Panc1 (cell line): ENCODE results near the gene ATP6V0A4. TPM values are rescaled to one million over a fixed set of nuclear protein-coding genes. Genes with fewer than 3 reads are reported as not detected.

Experiments
- ATAC-seq: fragments of 200-7000 bp; cut with Tn5 transposase; 2 replicates; pipeline ENCODE4 v1.9.1; 2020; ENCODE audit warnings: mild to moderate bottlenecking, moderate library complexity
- BruUV-seq: library from RNA; stranded (reverse); fragments of 400-500 nt; replicated peaks from 2 replicates; lab custom pipeline; 2021; lab: Mats Ljungman, UMichigan
- CTCF ChIA-PET: fragments of 300-600 bp; sonication (Branson Sonifier 250); formaldehyde crosslinking; loops from one replicate; lab custom pipeline; 2022; ENCODE audit warnings: antibody characterized with exemption; lab: Charles Lee
- POLR2A ChIA-PET: fragments of 300-600 bp; sonication (Branson Sonifier 250); formaldehyde crosslinking; loops from one replicate; lab custom pipeline; 2022; ENCODE audit warnings: antibody characterized with exemption; lab: Charles Lee
- DNase-seq: peaks from one replicate; pipeline ENCODE4 v3.0.0-alpha.2; 2010; ENCODE audit warnings: low read depth, low spot score
- H3K27ac ChIP-seq: 2 replicates; pipeline ENCODE4 v1.5.1; 2011; ENCODE audit warnings: mild to moderate bottlenecking, low read length, inconsistent platforms
- H3K27me3 ChIP-seq: fragments of 200-500 bp; sonication (Bioruptor generic); 2 replicates; pipeline ENCODE4 v1.6.0; 2014; ENCODE audit warnings: low read length, inconsistent platforms; ENCODE audit not compliant: control insufficient read depth, insufficient read depth
- H3K36me3 ChIP-seq: fragments of 200-500 bp; sonication (Bioruptor generic); 2 replicates; pipeline ENCODE4 v1.5.1; 2014; ENCODE audit warnings: inconsistent platforms, mild to moderate bottlenecking, low read length, moderate library complexity; ENCODE audit not compliant: control insufficient read depth, insufficient read depth
- H3K4me1 ChIP-seq: 2 replicates; pipeline ENCODE4 v1.5.1; 2011; ENCODE audit warnings: inconsistent platforms, mild to moderate bottlenecking, low read length, moderate library complexity; ENCODE audit not compliant: control insufficient read depth, insufficient read depth
- H3K4me3 ChIP-seq, 2 experiments: 2 replicates each; pipeline ENCODE4 v1.5.1; 2011 to 2012; ENCODE audit warnings: low read depth in 2 of 2, low read length in 2 of 2, mild to moderate bottlenecking in 2 of 2, inconsistent platforms in 1 of 2, moderate library complexity in 1 of 2
- H3K9me3 ChIP-seq: fragments of 200-500 bp; sonication (Bioruptor generic); 2 replicates; pipeline ENCODE4 v1.5.1; 2014; ENCODE audit warnings: low read depth, mild to moderate bottlenecking, inconsistent platforms, low read length, moderate library complexity; ENCODE audit not compliant: control insufficient read depth, insufficient read depth
- POLR2AphosphoS5 ChIP-seq: IDR thresholded peaks from 2 replicates; pipeline ENCODE4 v1.6.1; 2012; ENCODE audit warnings: mild to moderate bottlenecking, low read depth, low read length, moderate library complexity
- SIN3A ChIP-seq: IDR thresholded peaks from 2 replicates; pipeline ENCODE4 v1.6.1; 2012; ENCODE audit warnings: low read depth, mild to moderate bottlenecking, low read length, moderate library complexity, borderline replicate concordance; ENCODE audit not compliant: insufficient read depth
- TCF7L2 ChIP-seq: IDR thresholded peaks from 2 replicates; pipeline ENCODE4 v1.6.1; 2011; ENCODE audit warnings: mild to moderate bottlenecking, low read depth, low read length, inconsistent platforms
- in situ Hi-C: cut with HindIII; loops from 2 replicates; pipeline ENCODE4 v1.10.0; 2016; ENCODE audit warnings: low sequenced_read_pairs, low pct_unique_long_range_greater_than_20kb
- intact Hi-C: fragments of 100-400 bp; cut with micrococcal nuclease; formaldehyde crosslinking; loops from one replicate; pipeline ENCODE4 v1.10.0; 2022; ENCODE audit not compliant: unreplicated experiment
- total RNA-seq: library from RNA; stranded (reverse); gene quantifications from one replicate; pipeline ENCODE4 v1.2.1, GENCODE V29; 2021; ENCODE audit not compliant: unreplicated experiment
- TF ChIP-seq, protein P1 (sequence below): fragments of 450-650 bp; IDR thresholded peaks from 2 replicates; pipeline ENCODE4 v1.5.1; 2017; ENCODE audit warnings: mild to moderate bottlenecking
- TF ChIP-seq, protein P2 (sequence below), 2 experiments: IDR thresholded peaks; 2 replicates each; pipeline ENCODE4 v1.6.1; 2011 to 2012; ENCODE audit warnings: low read depth in 2 of 2, control low read depth in 1 of 2, low read length in 1 of 2, mild to moderate bottlenecking in 1 of 2, moderate library complexity in 1 of 2; ENCODE audit not compliant: insufficient read depth in 1 of 2

ATP6V0A4 gene
- total RNA-seq, 1 experiment from 2014 or later, result 0.15 TPM

DNA sequence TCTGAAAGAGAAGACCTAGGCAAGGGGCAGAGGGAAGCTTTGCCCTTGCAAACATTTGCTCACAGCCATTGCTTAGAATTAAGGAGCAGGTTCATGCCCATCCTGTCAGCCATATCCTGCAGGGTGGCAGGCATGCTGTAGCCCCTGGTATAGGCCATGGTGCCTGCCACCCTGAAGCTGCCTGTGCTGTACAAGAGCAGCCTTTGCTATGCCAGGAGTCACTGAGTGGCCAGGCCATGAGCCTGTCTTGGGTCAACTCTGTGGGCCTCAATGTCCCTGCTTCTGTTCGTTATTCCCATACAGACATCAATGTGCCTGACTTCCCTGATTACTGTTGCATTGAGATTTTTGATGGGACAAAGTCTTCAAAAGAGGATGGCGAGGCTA lies 96.5 kb downstream of the ATP6V0A4 start:
- H3K9me3 ChIP-seq, result no peaks in the 10 kb centered on the region
- no peaks in the 10 kb centered on the region for H3K36me3 ChIP-seq
- H3K27me3 ChIP-seq, result peaks cover 10% of the 10 kb centered on the region; the same call in 1 of the 2 replicates
- no peak for TF ChIP-seq TCF7L2
- TF ChIP-seq, protein P1, sequence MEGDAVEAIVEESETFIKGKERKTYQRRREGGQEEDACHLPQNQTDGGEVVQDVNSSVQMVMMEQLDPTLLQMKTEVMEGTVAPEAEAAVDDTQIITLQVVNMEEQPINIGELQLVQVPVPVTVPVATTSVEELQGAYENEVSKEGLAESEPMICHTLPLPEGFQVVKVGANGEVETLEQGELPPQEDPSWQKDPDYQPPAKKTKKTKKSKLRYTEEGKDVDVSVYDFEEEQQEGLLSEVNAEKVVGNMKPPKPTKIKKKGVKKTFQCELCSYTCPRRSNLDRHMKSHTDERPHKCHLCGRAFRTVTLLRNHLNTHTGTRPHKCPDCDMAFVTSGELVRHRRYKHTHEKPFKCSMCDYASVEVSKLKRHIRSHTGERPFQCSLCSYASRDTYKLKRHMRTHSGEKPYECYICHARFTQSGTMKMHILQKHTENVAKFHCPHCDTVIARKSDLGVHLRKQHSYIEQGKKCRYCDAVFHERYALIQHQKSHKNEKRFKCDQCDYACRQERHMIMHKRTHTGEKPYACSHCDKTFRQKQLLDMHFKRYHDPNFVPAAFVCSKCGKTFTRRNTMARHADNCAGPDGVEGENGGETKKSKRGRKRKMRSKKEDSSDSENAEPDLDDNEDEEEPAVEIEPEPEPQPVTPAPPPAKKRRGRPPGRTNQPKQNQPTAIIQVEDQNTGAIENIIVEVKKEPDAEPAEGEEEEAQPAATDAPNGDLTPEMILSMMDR, result no peak
- TF ChIP-seq, protein P2, sequence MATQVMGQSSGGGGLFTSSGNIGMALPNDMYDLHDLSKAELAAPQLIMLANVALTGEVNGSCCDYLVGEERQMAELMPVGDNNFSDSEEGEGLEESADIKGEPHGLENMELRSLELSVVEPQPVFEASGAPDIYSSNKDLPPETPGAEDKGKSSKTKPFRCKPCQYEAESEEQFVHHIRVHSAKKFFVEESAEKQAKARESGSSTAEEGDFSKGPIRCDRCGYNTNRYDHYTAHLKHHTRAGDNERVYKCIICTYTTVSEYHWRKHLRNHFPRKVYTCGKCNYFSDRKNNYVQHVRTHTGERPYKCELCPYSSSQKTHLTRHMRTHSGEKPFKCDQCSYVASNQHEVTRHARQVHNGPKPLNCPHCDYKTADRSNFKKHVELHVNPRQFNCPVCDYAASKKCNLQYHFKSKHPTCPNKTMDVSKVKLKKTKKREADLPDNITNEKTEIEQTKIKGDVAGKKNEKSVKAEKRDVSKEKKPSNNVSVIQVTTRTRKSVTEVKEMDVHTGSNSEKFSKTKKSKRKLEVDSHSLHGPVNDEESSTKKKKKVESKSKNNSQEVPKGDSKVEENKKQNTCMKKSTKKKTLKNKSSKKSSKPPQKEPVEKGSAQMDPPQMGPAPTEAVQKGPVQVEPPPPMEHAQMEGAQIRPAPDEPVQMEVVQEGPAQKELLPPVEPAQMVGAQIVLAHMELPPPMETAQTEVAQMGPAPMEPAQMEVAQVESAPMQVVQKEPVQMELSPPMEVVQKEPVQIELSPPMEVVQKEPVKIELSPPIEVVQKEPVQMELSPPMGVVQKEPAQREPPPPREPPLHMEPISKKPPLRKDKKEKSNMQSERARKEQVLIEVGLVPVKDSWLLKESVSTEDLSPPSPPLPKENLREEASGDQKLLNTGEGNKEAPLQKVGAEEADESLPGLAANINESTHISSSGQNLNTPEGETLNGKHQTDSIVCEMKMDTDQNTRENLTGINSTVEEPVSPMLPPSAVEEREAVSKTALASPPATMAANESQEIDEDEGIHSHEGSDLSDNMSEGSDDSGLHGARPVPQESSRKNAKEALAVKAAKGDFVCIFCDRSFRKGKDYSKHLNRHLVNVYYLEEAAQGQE (IDR thresholded peaks at IDR 0.05; ENCODE audit: insufficient read depth in 1 of 2, low read depth in 2 of 2, low read length in 1 of 2), result no peak
- TF ChIP-seq POLR2AphosphoS5, result no peak
- BruUV-seq, result no TSS peak
- no peak overlapping the region for H3K4me3 ChIP-seq
- in situ Hi-C loops (no loop called here), intact Hi-C loops (no loop called here)
- no peak overlapping the region for H3K27ac ChIP-seq
- ChIA-PET CTCF (no interaction called here), POLR2A (no interaction called here)
- H3K4me1 ChIP-seq, result no peaks in the 10 kb centered on the region
- ATAC-seq (no peak), DNase-seq (no peak)

DNA sequence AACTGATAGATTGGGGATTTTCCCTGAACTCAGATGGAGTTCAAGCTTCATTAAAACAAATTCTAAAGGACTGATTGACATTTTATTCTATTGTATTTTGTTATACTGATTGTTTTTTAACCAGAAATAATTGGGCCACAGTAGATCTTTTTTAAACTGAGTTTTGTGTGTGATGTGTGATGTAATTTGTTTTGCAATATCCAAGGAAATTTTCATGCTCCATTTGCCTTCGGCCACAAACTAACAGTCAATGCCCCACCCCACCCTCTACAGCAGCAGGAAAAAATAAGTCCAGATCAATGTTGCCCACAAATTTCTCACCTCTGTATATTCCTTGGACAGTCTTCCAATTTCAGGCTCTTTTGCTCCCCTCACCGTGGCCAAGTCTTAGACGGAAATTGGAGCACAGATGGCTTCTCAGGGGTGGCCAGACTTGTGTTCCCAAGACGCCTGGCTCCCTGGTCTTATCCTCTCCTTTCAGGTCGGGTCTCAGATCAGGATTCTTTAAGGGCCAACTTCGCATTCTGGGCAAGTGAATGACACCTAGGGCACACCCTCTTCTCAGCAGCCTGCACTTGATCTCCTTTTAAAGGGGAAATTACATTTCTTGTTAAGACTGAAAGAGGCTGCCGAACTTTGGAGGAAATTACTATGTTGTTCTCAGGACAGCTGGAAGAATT lies 97.0 kb downstream of the ATP6V0A4 start, which contains the start of gene SVOPL:
SVOPL (minus strand) TSS at position 506 of the 680 bp plus-strand sequence. CDS start 22,317 bp downstream, outside the sequence.
- CTCF ChIA-PET, result no interaction called here
- POLR2A ChIA-PET, result no interaction called here
- no TSS peak for BruUV-seq

More for the DNA sequence above, 97.0 kb downstream of the ATP6V0A4 start, which contains the start of gene SVOPL:
- peaks cover 10% of the 10 kb centered on the region; the same call in 1 of the 2 replicates for H3K27me3 ChIP-seq
- H3K4me3 ChIP-seq, result no peak within 1 kb of the TSS
- no peak for ATAC-seq
- H3K27ac ChIP-seq, result no peak within 1 kb of the TSS
- H3K9me3 ChIP-seq, result no peaks in the 10 kb centered on the region
- TF ChIP-seq POLR2AphosphoS5 (no peak), TCF7L2 (no peak), SIN3A (no peak)
- TF ChIP-seq, protein P1, result no peak
- TF ChIP-seq, protein P2 (IDR thresholded peaks at IDR 0.05; ENCODE audit: insufficient read depth in 1 of 2, low read depth in 2 of 2, low read length in 1 of 2), result no peak
- H3K36me3 ChIP-seq, result no peaks in the 10 kb centered on the region
- no peaks in the 10 kb centered on the region for H3K4me1 ChIP-seq
- DNase-seq, result no peak
- intact Hi-C loops, result no loop called here
- in situ Hi-C loops, result no loop called here
